Activated T-helper 17 cell treated with anti-CD3 and anti-CD28 coated beads, Interleukin-2, amount 50 U/mL, for 72 hours (primary cell): ENCODE measurements around the gene RP9. TPM values are rescaled to one million over a fixed set of nuclear protein-coding genes. Genes with fewer than 3 reads are reported as not detected.

ENCODE experiments used
- ATAC-seq: fragments of 150-1000 bp; cut with Tn5 transposase; replicated peaks from 2 replicates; pipeline ENCODE4 v1.10.0; 2021; ENCODE audit warnings: mild to moderate bottlenecking, moderate library complexity
- H3K27ac Mint-ChIP-seq: one replicate; pipeline ENCODE4 v1.8.0; 2022; ENCODE audit warnings: mixed read lengths
- H3K27me3 Mint-ChIP-seq: one replicate; pipeline ENCODE4 v1.8.0; 2022; ENCODE audit warnings: mixed read lengths
- H3K36me3 Mint-ChIP-seq: one replicate; pipeline ENCODE4 v1.8.0; 2022; ENCODE audit warnings: low read depth, mild to moderate bottlenecking, mixed read lengths
- H3K4me1 Mint-ChIP-seq: one replicate; pipeline ENCODE4 v1.8.0; 2022; ENCODE audit warnings: mixed read lengths
- H3K4me3 Mint-ChIP-seq: one replicate; pipeline ENCODE4 v1.8.0; 2022; ENCODE audit warnings: mild to moderate bottlenecking, mixed read lengths
- H3K9me3 Mint-ChIP-seq: one replicate; pipeline ENCODE4 v1.8.0; 2022; ENCODE audit warnings: mixed read lengths
- total RNA-seq, 2 donors: library from RNA; stranded (reverse); gene quantifications; one replicate each; pipeline ENCODE4 v1.2.3, GENCODE V29; 2022

RP9 gene
- total RNA-seq, result 10 to 100 TPM in 1 of 2 donors, 1 to 10 TPM in 1; 5.2 to 11.2 TPM

- peak within 1 kb of the TSS; percentile 94 for H3K27ac Mint-ChIP-seq
- H3K9me3 Mint-ChIP-seq, result no peaks in the 10 kb centered on the region
- peak within 1 kb of the TSS; percentile 98 for H3K4me3 Mint-ChIP-seq
Observed at GRCh38 chr7:33109005-33109757, at the start of gene RP9. Gene RP9, minus strand, starts transcription at chr7:33109404. Its CDS starts 32 bp downstream, at chr7:33109372.

GRCh38 chr7:33157781-33158180 is 48.6 kb upstream of the RP9 start:
- Mint-ChIP-seq H3K27ac (no peak overlapping the region), H3K36me3 (peaks cover 32% of the 10 kb centered on the region), H3K9me3 (no peaks in the 10 kb centered on the region), H3K27me3 (no peaks in the 10 kb centered on the region), H3K4me1 (no peaks in the 10 kb centered on the region), H3K4me3 (no peak overlapping the region)
- ATAC-seq, result no peak

More at GRCh38 chr7:33109005-33109757, at the start of gene RP9:
- Mint-ChIP-seq H3K36me3 (peaks cover 2% of the 10 kb centered on the region), H3K4me1 (peaks cover 24% of the 10 kb centered on the region), H3K27me3 (peaks cover 3% of the 10 kb centered on the region)
- peak; percentile 89 for ATAC-seq

- no peak overlapping the region for H3K4me3 Mint-ChIP-seq
- peaks cover 32% of the 10 kb centered on the region for H3K36me3 Mint-ChIP-seq
- no peak overlapping the region for H3K27ac Mint-ChIP-seq
- no peaks in the 10 kb centered on the region for H3K27me3 Mint-ChIP-seq
- no peak for ATAC-seq
- H3K9me3 Mint-ChIP-seq, result no peaks in the 10 kb centered on the region
- H3K4me1 Mint-ChIP-seq, result no peaks in the 10 kb centered on the region
Observed at GRCh38 chr7:33157311-33157710, 48.1 kb upstream of the RP9 start.

GRCh38 chr7:33156441-33156840 is 47.2 kb upstream of the RP9 start:
- Mint-ChIP-seq H3K4me1 (no peaks in the 10 kb centered on the region), H3K4me3 (no peak overlapping the region), H3K27ac (no peak overlapping the region), H3K9me3 (no peaks in the 10 kb centered on the region), H3K36me3 (peaks cover 32% of the 10 kb centered on the region), H3K27me3 (no peaks in the 10 kb centered on the region)
- no peak for ATAC-seq

GRCh38 chr7:33155811-33156210 is 46.6 kb upstream of the RP9 start:
- H3K4me3 Mint-ChIP-seq, result no peak overlapping the region
- no peaks in the 10 kb centered on the region for H3K27me3 Mint-ChIP-seq
- no peak overlapping the region for H3K27ac Mint-ChIP-seq
- no peak for ATAC-seq
- H3K4me1 Mint-ChIP-seq, result no peaks in the 10 kb centered on the region
- H3K36me3 Mint-ChIP-seq, result peaks cover 32% of the 10 kb centered on the region
- no peaks in the 10 kb centered on the region for H3K9me3 Mint-ChIP-seq

GRCh38 chr7:33152087-33152486 is 42.9 kb upstream of the RP9 start:
- Mint-ChIP-seq H3K27ac (no peak overlapping the region), H3K27me3 (no peaks in the 10 kb centered on the region), H3K9me3 (no peaks in the 10 kb centered on the region), H3K4me1 (no peaks in the 10 kb centered on the region), H3K4me3 (no peak overlapping the region), H3K36me3 (peaks cover 22% of the 10 kb centered on the region)
- ATAC-seq, result no peak

GRCh38 chr7:33145156-33145555 is 36.0 kb upstream of the RP9 start:
- Mint-ChIP-seq H3K27me3 (no peaks in the 10 kb centered on the region), H3K9me3 (no peaks in the 10 kb centered on the region), H3K4me1 (no peaks in the 10 kb centered on the region), H3K4me3 (no peak overlapping the region), H3K36me3 (peaks cover 5% of the 10 kb centered on the region), H3K27ac (no peak overlapping the region)
- no peak for ATAC-seq

- Mint-ChIP-seq H3K27ac (no peak overlapping the region), H3K9me3 (no peaks in the 10 kb centered on the region), H3K27me3 (no peaks in the 10 kb centered on the region), H3K4me1 (no peaks in the 10 kb centered on the region), H3K4me3 (no peak overlapping the region), H3K36me3 (peaks cover 5% of the 10 kb centered on the region)
- ATAC-seq, result no peak
Observed at GRCh38 chr7:33143996-33144718, 35.0 kb upstream of the RP9 start.

- ATAC-seq, result no peak
- no peaks in the 10 kb centered on the region for H3K27me3 Mint-ChIP-seq
- H3K27ac Mint-ChIP-seq, result no peak overlapping the region
- H3K36me3 Mint-ChIP-seq, result peaks cover 5% of the 10 kb centered on the region
- no peaks in the 10 kb centered on the region for H3K9me3 Mint-ChIP-seq
- H3K4me3 Mint-ChIP-seq, result no peak overlapping the region
- no peaks in the 10 kb centered on the region for H3K4me1 Mint-ChIP-seq
Observed at GRCh38 chr7:33142585-33142984, 33.4 kb upstream of the RP9 start.

GRCh38 chr7:33137103-33137502 is 27.9 kb upstream of the RP9 start:
- ATAC-seq, result no peak
- no peak overlapping the region for H3K4me3 Mint-ChIP-seq
- no peaks in the 10 kb centered on the region for H3K4me1 Mint-ChIP-seq
- H3K27ac Mint-ChIP-seq, result no peak overlapping the region
- no peaks in the 10 kb centered on the region for H3K9me3 Mint-ChIP-seq
- no peaks in the 10 kb centered on the region for H3K36me3 Mint-ChIP-seq
- H3K27me3 Mint-ChIP-seq, result no peaks in the 10 kb centered on the region

- H3K4me1 Mint-ChIP-seq, result peaks cover 6% of the 10 kb centered on the region
- no peaks in the 10 kb centered on the region for H3K9me3 Mint-ChIP-seq
- H3K4me3 Mint-ChIP-seq, result peak overlapping the region; percentile 95
- no peaks in the 10 kb centered on the region for H3K27me3 Mint-ChIP-seq
- H3K27ac Mint-ChIP-seq, result peak overlapping the region; percentile 90
- H3K36me3 Mint-ChIP-seq, result no peaks in the 10 kb centered on the region
- ATAC-seq, result no peak
Observed at GRCh38 chr7:33130184-33130583, 21.0 kb upstream of the RP9 start.

GRCh38 chr7:33129806-33130153 is 20.6 kb upstream of the RP9 start:
- peak overlapping the region; percentile 95 for H3K4me3 Mint-ChIP-seq
- H3K36me3 Mint-ChIP-seq, result no peaks in the 10 kb centered on the region
- no peak for ATAC-seq
- H3K27me3 Mint-ChIP-seq, result no peaks in the 10 kb centered on the region
- H3K9me3 Mint-ChIP-seq, result no peaks in the 10 kb centered on the region
- peaks cover 6% of the 10 kb centered on the region for H3K4me1 Mint-ChIP-seq
- H3K27ac Mint-ChIP-seq, result peak overlapping the region; percentile 90

GRCh38 chr7:33128990-33129805 is 20.0 kb upstream of the RP9 start, which contains the start of gene BBS9:
Gene BBS9, plus strand, starts transcription at chr7:33129564. Its CDS starts 16,689 bp downstream, at chr7:33146253.
- H3K4me1 Mint-ChIP-seq, result peaks cover 6% of the 10 kb centered on the region
- no peaks in the 10 kb centered on the region for H3K27me3 Mint-ChIP-seq
- H3K27ac Mint-ChIP-seq, result peak within 1 kb of the TSS; percentile 90
- H3K9me3 Mint-ChIP-seq, result no peaks in the 10 kb centered on the region
- H3K36me3 Mint-ChIP-seq, result no peaks in the 10 kb centered on the region
- ATAC-seq, result peak; percentile 98
- peak within 1 kb of the TSS; percentile 95 for H3K4me3 Mint-ChIP-seq

GRCh38 chr7:33128631-33128989 is 19.4 kb upstream of the RP9 start:
- H3K27me3 Mint-ChIP-seq, result no peaks in the 10 kb centered on the region
- ATAC-seq, result no peak
- H3K4me3 Mint-ChIP-seq, result peak overlapping the region; percentile 95
- no peaks in the 10 kb centered on the region for H3K36me3 Mint-ChIP-seq
- H3K9me3 Mint-ChIP-seq, result no peaks in the 10 kb centered on the region
- H3K4me1 Mint-ChIP-seq, result peaks cover 6% of the 10 kb centered on the region
- H3K27ac Mint-ChIP-seq, result peak overlapping the region; percentile 90
